22Rv1 (cell line): ENCODE results near the gene CACNA2D4.

ENCODE experiments used
- H3K27ac ChIP-seq: fragments of 450-650 bp; 2 replicates; pipeline ENCODE4 v1.5.1; 2017
- CTCF ChIP-seq: fragments of 450-650 bp; IDR thresholded peaks from 2 replicates; pipeline ENCODE4 v1.5.1; 2017; ENCODE audit warnings: mild to moderate bottlenecking
- ZFX ChIP-seq: fragments of 450-650 bp; IDR thresholded peaks from 2 replicates; pipeline ENCODE4 v1.6.1; 2017; ENCODE audit warnings: antibody characterized with exemption, borderline replicate concordance

Gene CACNA2D4

GRCh38 chr12:1830981-1831963 lies 87.2 kb downstream of the CACNA2D4 start:
- H3K27ac ChIP-seq: no peak overlapping the region
- TF ChIP-seq CTCF: no peak

- H3K27ac ChIP-seq: no peak overlapping the region
- no peak for TF ChIP-seq CTCF
- TF ChIP-seq ZFX: no peak
Measured at GRCh38 chr12:1830401-1830845, 88.0 kb downstream of the CACNA2D4 start.

DNA sequence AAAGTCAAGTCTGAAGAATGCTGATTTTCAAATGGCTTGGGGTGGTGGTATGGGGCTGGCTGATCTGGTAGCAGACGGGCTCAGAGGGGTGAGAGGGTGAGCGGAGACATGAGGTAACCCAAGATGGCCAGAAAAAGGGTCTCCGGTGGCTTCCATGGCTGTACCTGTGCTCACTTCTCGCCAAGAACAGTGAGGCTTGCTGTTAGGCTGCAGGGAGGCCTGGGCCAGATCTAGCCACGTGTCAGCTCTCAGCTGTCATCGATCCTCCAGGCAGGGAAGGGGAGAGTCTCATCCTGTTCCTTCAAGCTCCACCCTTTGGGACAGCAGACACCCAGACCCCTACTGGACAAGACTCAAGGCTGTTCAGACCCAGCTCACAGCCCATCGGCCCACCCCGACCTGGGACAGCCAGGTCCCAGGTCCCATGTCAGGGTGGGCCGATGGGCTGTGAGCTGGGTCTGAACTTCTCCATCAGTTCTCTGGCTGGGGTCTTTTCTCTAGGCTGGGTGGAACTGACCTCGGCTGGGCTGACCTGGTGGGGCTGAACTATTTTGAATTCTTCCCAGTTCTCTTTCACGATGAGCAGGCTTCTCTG lies 89.0 kb downstream of the CACNA2D4 start:
- no peak overlapping the region for H3K27ac ChIP-seq
- no peak for TF ChIP-seq ZFX
- TF ChIP-seq CTCF: no peak

- TF ChIP-seq CTCF: no peak
- TF ChIP-seq ZFX: no peak
- H3K27ac ChIP-seq: no peak overlapping the region
Measured at GRCh38 chr12:1828856-1829255, 89.6 kb downstream of the CACNA2D4 start.

DNA sequence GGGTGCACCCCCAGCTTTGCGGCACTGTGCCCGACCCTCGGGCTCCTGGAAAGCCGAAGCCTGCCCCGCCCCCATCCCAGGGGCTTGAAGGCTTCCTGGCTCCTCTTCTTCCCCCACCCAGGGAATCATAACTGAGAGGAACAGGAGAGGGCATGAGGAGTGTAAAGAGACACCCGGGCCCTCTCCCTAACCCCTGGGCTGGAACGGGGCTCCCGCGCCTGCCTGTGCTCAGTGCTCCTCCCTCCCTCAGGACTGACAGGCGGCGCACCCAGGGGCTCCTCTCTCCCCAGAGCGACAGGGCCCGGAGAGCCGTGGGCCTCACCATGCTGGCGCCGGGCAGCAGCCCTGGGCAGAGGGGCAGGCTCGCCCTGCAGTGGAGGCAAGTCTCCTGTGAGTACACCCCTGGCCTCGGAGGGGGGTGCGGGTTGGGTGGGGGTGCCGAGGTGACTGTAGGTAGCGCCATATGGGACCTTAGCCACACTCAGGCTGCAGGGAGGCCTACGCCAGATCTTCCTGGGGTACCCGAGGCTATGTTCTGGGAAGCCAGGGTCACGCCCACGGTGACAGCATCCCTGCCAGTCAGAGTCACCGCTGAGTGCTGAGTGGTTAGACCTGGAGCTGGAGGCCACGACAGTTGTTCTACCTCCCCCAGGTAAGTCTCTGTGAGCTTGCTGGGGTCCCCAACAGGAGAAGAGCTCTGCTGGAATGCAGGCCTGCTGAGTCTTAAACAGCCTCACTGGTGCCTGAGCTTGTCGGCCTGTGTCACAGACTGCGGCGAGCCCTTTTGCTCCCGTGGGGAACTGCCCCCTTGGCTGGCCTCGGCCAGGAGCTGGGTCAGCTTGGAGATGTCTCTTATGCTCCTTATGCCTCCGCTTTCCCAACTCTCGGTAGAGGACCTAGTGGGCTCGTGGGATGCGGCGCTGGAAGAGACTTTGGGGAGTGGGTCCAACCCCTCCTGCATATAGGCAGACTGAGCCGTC lies 90.3 kb downstream of the CACNA2D4 start:
- TF ChIP-seq ZFX: no peak
- TF ChIP-seq CTCF: no peak
- no peak overlapping the region for H3K27ac ChIP-seq

GRCh38 chr12:1826867-1827705 lies 91.4 kb downstream of the CACNA2D4 start:
- no peak overlapping the region for H3K27ac ChIP-seq
- no peak for TF ChIP-seq ZFX
- no peak for TF ChIP-seq CTCF
